Dermis microvascular lymphatic vessel endothelial cell (primary cell): ENCODE results near the gene GCN1. TPM values are rescaled to one million over a fixed set of nuclear protein-coding genes. Genes with fewer than 3 reads are reported as not detected.

Experiments used
- DNase-seq, 2 donors: peaks; one replicate each; pipeline versions ENCODE4 v3.0.0 to v3.0.0-alpha.2; 2010; ENCODE audit warnings: low read depth in 2 of 2
- total RNA-seq: library from RNA; depleted of rRNA; stranded (reverse); fragments of >200 nt; gene quantifications from 2 replicates; pipeline ENCODE4 v1.2.1, GENCODE V29; 2014

Gene GCN1
- total RNA-seq, 1 donor from 2014 or later = 68.0 TPM

DNA sequence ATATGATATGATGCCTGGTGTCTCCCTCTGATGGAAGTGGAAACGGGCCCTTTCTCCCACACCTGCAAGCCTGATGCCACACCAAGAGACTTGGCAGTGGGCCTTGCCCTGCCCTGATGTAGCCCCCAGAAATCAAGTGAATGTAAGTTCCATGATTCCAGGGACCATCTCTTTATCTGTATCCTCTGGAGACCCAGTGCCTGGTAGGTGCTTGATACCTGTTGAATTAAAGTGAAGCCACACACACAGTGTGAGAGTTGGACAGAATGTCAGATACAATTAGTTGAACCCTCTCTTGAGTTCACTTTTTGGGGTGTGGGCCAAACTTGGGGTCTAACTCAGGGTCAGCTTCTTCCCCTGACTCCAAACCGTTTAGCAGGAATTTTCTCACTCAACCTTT lies 73.2 kb downstream of the GCN1 start:
- no peak for DNase-seq

GRCh38 chr12:120119271-120119973 lies 75.1 kb downstream of the GCN1 start:
- DNase-seq = no peak

GRCh38 chr12:120118321-120119061 lies 76.0 kb downstream of the GCN1 start:
- peak; percentile 30 to 67 for DNase-seq

DNA sequence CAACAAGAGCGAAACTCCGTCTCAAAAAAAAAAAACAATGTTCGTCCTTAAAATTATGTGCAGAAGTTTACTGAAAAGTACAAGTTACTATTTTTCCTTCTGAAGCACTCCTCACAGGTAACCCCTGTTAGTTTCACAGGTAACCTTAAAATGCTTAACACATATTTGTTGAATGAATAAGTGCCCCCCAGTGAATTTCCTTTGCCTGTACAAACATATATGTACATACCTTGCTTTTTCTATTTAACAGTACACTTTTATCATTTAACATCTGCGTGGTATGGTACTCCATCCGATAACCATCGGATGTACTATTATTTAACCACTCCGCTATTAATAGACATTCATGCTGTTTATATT lies 76.6 kb downstream of the GCN1 start:
- DNase-seq = no peak

GRCh38 chr12:120116792-120117651 lies 77.5 kb downstream of the GCN1 start:
- DNase-seq = peak; percentile 83 to 96

DNA sequence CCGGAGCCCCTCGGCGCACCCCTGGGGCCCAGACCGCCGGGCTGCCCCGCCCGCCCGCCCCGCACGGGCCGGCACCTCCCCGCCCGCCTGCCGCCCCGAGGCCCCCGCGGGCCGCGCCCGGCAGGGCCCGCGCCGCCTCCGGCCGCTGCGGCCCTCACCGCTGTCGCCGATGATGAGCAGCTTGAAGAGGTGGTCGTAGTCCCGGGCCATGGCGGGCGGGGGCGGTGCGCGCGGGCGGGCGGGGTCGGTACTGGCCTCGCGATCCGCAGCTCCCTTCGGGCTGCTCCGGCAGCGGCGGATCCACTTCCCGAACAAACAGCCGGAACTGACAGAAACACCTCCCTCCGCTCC lies 78.1 kb downstream of the GCN1 start, which contains the start of gene RAB35:
Gene RAB35 (minus strand): TSS at position 313 of the 351 bp plus-strand sequence. CDS start 103 bp downstream, at position 210.
- DNase-seq = no peak

- DNase-seq = peak; percentile 29 to 45
These were observed 78.6 kb downstream of the GCN1 start for GRCh38 chr12:120115692-120116440.

GRCh38 chr12:120115066-120115465 lies 79.4 kb downstream of the GCN1 start:
- no peak for DNase-seq

DNA sequence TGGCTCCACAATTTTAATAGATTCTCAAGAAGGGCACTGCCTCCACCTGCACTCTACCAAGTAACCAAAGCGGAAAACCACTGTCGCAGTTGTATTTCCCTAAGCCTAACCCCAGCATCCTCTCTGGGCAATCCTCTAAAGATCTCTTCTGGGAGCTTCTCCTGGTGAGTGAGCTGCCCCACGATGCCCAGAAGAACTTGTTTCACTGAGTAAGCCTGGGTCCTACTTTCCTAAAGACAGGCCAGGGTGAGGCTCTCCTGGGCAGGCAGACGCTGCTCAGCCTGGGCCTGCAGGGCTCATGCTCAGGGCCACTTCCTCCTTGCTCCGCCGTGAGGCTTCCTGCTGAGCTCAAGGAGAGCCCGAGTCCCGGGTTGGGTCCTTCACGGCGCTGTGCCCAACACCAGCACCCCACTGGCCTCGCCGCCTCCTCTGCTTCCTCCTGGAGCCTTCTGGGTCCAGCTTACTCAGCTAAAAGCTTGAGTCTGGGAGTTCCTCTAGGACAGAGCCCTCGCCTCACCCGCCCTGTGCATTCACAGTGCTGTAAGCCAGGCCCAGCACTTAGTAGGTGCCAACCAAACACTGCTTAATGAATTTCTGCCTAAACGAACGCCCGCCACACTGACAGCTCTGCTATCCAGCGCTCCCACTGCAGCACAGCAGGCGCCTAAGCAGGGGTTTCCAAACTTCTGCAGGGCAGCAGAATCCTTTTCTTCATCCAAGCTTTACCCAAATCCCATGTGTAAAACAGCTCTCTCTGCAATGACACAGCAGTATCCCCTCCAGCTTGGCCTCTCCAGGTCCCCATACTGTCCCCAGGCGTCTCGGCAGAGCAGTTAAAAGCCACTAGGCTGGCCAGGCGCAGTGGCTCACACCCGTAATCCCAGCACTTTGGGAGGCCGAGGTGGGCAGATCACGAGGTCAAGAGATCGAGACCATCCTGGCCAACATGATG lies 83.7 kb downstream of the GCN1 start:
- no peak for DNase-seq

GRCh38 chr12:120109570-120110267 lies 84.8 kb downstream of the GCN1 start:
- DNase-seq = no peak

GRCh38 chr12:120106151-120106550 lies 88.4 kb downstream of the GCN1 start:
- DNase-seq = no peak

GRCh38 chr12:120103371-120103770 lies 91.1 kb downstream of the GCN1 start:
- DNase-seq = no peak

DNA sequence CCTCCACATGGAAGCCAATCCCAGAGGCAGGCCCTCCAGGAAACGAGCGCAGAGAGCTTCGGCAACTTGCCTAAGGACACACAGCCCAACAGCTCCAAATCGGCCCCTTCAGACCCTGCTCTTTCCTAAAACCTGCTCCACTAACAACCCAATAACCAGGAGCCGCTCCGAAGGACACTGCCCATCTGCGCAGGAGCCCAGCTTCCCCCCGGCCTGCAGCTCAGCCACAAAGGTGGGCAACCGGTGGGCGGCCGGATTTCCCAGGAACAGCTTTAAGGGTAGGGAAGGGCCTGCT lies 91.5 kb downstream of the GCN1 start:
- no peak for DNase-seq

- no peak for DNase-seq
These were observed 92.1 kb downstream of the GCN1 start for GRCh38 chr12:120102189-120103043.

DNA sequence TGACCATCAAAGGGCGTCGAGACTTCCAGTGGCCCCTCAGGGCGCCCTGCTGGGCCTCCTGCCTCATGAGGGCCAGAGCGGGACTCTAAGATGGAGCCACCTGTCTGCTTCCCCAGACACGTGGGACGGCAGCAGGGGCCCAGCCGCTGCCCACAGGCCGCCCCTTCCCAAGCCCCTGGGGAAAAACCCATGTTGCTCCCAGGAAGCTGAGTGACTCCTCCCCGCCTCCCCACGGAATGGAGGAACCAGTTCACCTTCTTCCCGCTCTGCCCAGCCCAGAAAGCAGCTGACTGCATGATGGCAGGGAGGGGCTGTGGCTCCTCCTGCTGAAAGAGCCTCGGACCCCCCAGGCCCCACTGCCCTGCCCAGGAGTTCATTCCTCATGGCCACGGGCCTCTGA lies 92.9 kb downstream of the GCN1 start:
- DNase-seq = no peak

GRCh38 chr12:120101182-120101581 lies 93.3 kb downstream of the GCN1 start:
- no peak for DNase-seq

DNA sequence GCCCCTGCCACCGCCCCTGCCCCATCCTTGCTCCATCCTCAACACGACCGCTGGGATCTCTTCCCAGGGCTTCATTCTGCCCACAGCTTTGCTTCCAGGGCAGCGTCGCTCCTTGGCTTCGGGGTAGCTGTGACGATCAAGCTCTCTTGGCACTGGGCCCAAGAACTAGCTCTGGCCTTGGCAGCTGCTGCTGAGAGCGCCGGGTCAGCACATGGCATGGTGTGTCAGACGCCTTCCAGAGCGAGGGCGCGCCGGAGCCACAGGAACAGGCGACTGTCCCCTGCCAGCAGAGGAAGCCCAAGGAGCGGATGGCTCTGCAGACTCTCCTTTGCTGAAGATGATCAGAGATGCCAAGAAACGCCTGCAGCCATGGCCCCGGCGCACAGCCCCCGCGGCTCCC lies 93.9 kb downstream of the GCN1 start:
- peak in 1 of 2 donors; percentile 29 for DNase-seq

- no peak for DNase-seq
These were observed 94.8 kb downstream of the GCN1 start for GRCh38 chr12:120099738-120100137.
